ENCODE results near the gene EAF1.

GRCh38 chr3:15479400-15480224, 52.2 kb downstream of the EAF1 start:
- TF ChIP-seq CTCF (IDR thresholded peaks at IDR 0.05) (no peak), POLR2A (IDR thresholded peaks at IDR 0.05) (no peak)
